ENCODE data around the gene ADK.
"Not testable (repeated sequence)": the region's sequence is repeated elsewhere in the genome, so short reads cannot be mapped to it uniquely, and the experiment has no call there.

The ADK gene

DNA sequence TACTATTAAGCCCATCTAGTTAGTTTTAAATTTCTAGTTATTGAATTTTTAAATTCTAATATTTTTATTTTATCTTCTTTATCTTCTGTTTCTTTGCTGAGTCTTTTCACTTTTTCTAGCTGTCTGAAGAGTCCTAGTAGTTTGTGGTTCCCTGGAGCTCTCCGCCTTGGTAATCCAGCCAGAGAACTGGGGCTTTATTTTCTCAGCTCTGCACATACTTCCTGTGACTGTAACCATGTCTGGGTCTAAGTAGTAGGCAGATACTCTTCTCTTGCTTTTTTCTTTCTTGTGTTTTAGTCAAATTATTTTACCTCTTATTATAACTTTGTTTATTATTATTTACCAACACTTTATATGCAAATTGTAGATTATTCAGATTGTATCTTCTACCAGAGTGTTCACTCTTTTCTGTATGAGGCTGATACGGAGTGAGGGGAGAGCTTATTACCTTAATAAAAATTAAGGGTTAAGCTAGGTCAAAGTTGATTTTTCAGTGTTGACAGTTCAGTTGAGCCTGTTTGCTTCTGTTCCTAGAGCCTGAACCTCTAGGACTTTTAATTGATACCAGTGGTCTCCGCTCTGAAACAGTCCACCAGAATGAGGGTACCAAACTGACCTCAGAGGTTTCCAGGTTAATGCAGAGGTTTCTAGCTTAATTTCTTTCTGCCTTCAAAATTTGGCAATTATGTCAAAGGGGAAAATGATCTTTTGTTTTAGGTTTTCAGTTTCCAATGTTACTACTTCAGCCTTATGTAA is 155.4 kb downstream of the ADK start:
- no peak for DNase-seq

DNA sequence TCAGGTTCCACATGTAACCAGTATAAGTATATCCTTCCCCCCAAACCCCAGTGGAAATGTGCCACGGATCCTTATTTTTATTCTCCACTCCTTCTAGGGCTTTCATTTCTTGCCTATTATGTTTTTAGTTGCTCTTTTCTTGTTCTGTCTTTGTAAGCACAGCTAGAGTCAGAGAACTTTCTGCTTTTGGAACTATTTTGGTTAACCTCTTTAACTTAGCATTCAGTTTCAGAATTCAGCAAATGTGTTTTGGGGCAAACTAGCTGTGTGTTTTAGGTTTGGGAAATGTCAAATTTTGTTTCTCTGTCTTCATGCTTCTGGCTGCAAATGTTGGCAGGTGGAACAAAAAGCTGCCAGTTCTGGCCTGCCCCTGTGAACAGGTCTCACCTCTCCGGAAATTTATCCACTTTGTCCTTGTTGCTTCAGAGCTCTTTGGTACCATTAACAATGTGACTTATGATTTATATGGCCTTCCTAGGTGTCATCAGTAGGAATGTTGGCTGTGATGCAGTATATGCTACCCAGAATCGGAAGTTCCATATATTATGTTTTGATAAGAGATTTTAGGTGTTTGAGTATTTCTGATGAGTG is 156.1 kb downstream of the ADK start:
- no peak for DNase-seq

DNA sequence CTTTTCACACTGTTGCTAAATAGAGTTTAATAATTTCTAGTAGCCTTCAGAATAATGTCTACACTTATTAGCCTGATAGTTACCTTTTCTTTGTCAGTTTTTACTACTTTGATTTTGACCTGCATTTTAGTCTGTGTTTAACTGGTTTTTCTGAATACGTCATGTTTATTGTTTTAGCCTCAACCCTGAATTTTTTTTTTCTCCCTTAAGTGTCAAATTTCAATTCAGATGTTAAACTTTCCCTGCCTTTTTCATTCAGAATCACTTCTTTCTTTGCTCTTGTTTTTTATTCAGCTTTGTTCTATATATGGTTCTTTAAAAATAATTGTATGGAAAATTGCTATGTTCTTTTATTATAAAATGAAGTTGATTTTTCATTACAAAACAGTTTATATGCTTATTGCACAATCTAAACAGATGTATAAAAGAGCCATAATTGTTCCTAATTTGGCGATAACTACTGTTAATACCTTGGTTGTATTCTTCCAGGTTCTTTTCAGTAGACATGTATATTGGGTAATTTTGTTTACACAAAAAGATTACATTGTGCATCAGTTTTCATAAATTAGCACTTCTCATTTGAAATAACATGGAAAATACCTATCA is 159.7 kb downstream of the ADK start:
- no peak for DNase-seq

DNA sequence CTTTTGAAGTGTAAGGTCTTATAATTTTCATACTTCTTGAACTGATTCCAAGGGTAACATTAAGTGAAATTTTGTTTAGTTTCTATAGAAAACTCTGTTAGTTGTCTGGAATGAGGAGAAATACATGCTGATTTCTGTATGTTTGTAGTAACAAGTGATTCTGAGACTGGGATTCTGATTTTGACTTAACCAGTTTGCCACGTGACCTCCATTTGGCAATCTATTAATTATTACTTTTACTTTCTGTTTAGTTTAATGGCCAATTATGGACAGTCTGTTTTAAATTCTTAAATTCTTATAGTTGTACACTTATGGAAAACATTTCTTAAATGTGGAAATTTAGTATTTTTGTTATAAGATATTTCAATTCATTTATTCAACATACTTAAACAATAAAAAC is 163.1 kb downstream of the ADK start:
- no peak for DNase-seq

DNA sequence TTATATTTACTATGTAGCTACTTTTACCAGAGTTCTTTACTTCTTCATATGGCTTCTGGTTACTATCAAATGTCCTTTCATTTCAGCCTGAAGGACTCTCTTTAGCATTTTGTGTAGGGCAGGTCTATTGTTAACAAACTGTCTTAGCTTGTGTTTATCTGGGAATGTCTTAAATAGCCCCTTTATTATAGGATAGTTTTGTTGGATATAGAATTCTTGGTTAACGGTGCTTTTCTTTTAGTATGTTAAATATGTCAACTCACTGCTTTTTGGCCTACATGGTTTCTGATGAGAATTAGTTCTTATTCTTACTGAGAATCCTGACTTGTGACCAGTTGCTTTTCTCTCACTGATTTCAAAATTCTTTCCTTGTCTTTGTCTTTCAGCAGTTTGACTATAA is 169.0 kb downstream of the ADK start:
- DNase-seq: no peak

DNA sequence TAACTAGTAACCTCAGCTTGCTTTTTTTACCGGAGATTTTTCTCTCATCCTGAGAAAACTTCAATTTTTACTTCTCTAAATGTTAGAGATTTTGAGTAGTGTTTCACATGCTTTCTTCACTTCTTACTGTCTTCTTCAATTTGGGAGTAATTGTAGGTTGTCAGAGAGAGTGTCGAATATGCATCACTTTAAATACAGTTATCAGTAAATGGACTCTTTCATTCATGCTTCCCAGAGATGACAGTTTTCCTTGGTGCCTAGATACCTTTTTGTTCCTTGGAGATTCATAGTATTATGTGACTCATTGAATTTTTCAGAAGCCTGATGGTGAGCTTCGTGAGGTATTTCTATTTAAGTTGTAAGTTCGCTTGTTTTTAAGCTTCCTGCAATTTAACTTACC is 169.7 kb downstream of the ADK start:
- no peak for DNase-seq

DNA sequence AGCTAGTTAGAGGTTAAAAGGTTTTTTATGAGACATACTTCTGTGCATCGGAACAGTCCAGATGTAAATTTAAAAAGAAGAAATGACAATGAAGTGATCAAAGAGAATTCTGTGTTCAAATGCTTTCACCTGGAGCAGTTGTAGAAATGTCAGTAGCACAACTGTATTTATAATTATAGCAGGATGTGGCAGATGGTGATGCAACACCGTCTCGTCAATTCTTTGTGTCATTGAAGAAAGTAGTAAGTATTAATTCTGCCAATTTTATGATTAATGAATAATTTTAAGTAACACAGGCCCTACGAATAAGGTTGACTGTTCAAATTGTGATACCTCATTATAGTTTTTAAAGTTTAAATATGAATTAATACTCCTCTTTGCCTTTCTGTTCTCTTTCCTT is 171.1 kb downstream of the ADK start:
- no peak for DNase-seq

DNA sequence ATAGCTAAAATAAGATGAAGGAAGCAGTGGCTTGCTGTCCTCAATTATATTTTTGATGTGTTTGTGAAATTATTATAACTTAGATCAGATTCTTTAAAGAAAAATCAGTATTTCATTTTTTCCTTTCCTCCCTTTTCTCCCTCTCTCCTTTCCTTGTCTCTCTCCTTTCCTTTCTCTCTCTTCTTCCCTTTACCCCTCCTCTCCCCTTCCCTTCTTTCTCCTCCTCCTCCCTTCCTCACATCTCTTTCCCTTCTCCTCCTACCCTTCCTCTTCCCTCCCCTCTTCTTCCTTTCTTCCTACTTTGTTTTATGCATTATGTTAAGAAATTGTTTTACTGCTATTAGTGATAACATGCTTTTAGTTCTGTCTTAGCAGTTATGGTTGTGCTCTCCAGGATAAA is 171.5 kb downstream of the ADK start:
- DNase-seq: no peak

DNA sequence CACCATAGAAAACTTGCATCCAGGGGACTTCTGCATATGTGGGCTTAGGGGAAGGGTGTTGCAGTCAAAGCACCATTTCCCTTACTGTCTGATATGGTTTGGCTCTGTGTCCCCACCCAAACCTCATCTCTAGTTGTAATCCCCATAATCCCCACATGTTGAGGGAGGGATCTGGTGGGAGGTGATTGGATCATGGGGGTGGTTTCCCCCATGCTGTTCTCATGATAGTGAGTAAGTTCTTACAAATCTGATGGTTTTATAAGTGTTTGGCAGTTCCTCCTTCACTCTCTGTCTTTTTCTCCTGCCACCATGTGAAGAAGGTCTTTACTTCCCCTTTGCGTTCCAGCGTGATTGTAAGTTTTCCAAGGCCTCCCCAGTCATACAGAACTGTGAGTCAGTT is 177.4 kb downstream of the ADK start:
- no peak for DNase-seq

DNA sequence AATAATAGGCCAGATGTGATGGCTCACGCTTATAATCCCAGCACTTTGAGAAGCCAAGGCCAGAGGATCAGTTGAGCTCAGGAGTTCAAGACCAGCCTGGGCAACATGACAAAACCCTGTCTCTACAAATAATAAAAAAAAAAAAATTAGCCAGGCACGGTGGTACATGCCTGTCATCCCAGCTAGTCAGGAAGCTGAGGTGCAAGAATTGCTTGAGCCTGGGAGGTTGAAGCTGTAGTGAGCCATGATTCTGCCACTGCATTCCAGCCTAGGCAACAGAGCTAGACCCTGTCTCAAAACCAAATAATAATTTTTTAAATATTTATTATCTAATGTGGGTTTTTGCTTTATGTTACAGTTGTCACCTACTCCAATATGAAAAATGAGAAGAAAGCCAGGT is 178.9 kb downstream of the ADK start:
- DNase-seq: no peak

DNA sequence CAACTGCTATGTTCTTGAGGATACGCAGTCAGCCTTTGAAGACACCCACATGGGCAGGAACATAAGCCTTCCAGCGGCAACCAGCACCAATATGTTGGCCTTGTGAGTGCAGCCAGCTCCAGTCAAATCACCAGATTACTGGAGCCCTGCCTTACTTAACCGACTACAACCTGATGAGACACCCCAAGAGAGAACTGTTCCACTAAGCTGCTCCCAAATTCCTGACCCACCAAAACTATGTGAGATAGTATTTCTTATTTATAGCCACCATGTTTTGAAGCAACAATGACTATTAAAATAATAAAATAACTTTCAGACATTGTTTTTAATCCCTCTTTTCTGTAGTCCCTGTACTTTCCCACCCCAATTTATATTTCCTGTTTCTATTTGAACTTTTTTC is 179.6 kb downstream of the ADK start:
- DNase-seq: no peak

DNA sequence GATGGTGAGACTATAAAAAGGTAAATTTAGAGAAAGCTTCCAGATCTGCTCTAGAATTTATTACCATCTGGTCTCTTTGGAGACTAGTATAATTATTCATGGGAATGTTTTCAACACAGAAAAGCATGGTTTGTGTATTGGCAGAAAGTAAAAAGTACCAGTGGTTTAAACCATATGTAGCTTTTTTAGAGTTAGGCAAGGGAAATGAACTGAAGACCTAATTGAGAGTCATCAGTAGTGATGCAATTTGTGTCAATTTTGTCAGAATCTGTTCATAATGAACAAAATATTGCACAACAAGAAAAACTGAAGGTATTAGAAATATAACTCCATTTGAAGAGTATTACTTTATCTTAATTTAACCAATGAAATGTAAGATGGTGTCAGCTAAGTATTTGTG is 181.4 kb downstream of the ADK start:
- no peak for DNase-seq

DNA sequence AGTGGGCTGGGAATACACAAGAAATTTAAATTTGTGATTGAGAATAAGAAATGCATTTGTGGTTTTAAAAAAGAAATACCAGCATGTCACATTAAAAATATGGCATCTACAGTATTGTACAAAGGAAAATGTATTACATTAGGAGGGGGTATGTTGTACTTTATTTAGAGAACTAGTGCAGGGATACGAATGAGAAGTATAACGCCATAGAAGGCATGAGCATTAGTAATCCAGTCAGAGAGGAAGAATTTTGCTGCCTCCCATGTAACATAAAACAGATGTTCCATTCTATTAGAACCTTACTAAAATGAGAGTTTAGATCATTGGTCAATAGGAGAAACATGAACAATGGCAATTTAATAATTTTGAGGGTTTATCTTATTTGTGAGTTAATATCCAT is 182.2 kb downstream of the ADK start:
- DNase-seq: no peak

DNA sequence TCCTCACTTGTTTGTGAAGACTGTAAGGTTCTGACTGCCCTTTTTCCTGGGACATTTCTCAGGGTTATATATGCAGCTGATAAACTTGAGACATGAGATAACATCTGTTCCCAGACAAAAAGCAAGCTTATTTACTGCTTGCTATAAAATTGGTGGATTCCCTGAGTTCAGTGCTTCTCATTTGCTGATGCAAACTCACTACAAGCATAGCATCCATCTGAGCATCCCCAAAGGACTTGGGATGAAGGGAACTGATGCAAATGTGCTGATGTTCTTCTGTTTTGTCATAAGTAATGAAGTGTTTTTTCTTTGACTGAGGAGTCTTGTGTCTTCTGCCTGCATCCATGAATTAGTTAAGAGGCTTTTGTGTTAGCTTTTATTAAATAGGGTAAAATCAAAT is 183.2 kb downstream of the ADK start:
- no peak for DNase-seq

DNA sequence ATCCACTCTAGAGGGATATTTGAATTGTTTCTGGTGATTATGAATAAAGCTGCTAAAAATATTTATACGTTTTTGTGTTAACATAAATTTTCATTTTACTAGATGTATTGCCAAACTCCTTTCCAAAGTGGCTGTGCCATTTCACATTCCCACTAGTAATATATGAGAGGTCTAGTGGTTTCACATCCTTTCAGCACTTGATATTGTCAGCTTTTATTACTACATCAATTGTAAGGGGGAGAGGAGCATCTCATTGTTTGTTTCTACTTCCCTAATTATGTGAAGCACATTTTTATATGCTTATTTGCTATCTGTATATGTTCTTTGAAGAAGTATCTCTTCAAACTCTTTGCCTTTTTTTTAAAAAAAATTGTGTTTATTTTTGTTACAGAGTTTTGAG is 184.5 kb downstream of the ADK start:
- DNase-seq: no peak

DNA sequence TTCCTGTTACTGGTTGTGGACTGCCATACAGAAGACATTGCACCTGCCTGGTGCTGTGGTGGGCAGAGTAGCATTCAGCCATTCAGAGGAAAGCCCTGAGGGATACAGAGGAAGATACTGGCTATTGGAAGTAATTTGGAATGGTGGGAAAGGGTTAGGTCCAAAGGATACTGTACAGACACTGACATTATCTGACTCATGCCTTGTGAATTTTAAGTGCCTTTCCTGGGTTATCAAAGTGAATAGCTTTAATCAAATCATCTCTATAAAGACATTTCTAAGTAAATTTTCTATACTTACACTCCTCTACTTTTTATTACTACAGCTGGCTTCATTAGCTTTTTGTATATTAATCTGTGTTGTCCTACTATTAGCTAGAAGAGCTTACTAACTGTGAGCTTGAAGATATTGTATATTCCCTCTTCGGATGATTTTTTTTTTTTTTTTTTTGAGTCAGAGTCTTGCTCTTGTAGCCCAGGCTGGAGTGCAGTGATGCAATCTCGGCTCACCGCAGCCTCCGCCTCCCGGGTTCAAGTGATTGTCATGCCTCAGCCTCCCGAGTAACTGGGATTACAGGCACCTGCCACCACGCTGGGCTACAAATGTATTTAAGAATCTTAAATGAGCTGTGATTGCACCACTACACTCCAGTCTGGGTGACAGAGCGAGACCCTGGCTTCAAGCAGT is 186.5 kb downstream of the ADK start:
- DNase-seq: no peak

DNA sequence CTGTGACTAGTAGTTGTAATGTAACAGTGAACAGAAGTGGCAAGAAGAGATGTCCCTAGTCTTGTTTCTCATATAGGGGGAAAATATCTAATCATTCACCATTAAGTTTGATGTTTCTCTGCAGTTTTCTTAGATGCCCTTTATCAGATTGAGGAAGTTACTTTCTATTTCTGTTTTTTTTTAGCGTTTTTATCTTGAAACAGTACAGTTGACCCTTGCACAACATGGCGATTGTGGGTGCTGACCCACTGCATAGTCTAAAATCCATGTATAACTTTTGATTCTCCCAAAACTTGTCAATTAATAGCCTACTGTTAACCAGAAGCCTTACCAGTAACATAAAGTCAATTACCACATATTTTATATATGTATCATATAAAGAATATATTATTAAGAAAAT is 192.0 kb downstream of the ADK start:
- DNase-seq: no peak

DNA sequence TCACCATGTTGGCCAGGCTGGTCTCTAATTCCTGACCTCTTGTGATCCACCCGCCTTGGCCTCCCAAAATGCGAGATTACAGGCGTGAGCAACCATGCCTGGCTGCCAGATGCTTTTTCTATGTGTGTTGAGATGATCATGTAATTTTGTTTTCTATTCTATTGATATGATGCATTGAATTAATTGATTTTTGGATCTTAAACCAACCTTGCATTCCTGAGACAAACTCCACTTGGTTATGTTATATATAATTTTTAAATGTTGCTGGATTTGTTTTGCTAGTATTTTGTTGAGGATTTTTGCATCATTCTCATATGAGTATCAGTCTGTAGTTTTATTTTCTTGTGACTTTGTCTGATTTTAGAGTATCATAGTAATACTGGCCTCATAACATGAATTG is 192.8 kb downstream of the ADK start:
- no peak for DNase-seq

DNA sequence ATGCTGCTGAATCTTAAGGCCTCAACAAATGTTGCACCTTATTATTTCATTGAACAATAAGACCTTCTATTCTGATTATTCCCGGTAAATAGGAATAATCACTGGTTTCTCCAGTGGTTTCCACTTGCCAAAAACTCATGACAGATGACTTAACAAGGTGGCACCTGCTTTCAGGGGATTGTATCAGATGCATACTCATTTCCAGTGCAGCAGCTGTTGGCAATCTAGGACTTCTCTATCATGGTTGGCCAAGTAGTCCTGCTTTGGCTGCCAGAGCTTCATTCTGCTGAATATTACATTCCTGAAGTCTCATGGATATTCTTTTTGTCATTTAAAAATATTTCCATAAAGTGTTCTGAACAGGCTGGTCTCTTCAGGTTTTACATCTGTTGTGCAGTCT is 193.3 kb downstream of the ADK start:
- DNase-seq: no peak

DNA sequence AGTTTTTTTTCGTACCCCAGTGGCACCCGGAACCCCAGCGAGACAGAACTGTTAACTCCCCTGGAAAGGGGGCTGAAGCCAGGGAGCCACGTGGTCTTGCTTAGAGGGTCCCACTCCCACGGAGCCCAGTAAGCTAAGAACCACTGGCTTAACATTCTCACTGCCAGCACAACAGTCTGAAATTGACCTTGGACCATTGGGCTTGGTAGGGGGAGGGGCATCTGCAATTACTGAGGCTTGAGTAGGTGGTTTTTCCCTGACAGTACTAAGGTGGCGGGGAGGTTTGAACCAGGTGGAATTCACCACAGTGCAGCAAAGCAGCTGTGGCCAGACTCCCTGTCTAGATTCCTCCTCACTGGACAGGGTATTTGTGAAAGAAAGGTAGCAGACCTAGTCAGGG is 196.5 kb downstream of the ADK start:
- DNase-seq: no peak

DNA sequence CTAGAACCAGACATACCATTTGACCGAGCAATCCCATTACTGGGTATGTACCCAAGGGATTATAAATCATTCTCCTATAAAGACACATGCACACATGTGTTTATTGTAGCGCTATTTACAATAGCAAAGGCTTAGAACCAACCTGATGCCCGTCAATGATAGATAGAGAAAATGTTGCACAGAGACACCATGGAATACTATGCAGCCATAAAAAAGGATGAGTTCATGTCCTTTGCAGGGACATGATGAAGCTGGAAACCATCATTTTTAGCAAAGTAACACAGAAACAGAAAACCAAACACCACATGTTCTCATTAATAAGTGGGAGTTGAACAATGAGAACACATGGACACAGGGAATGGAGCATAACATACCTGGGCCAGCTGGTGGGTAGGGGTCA is 202.0 kb downstream of the ADK start:
- DNase-seq: not testable (repeated sequence)

DNA sequence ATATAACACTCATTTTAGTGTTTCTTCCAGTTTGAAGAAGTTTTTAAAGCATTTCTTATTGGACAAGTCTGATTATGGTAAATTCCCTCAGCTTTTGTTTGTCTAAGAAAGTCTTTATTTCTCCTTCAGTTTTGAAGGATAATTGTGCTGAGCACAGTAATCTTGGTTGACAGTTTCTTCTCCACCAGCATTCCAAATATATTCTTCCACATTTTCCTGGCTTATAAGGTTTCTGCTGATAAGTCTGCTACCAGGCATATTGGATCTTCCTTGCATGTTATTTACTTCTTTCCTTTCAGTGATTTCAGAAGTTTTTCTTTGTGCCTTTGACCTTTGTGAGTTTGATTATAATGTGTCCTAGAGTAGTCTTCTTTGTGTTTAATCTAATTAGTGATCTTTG is 210.7 kb downstream of the ADK start:
- DNase-seq: no peak

DNA sequence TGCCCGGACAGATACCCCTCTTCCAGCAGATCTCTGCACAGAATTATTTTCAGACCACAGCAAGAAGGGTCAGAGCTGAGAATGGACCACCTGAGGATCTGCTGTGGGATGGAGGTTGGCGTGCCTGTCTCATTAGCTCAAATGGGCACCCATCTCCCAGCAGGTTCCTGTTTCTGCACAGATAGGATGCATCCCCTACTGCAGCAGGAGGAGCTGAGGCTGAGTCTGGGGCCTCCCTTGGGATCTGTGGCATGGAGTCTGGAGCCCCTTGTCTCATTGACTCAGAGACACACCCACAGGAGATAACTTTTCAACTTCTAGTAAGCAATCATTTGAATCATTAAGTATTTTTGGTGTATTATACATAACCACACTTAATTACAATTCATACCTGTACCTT is 212.7 kb downstream of the ADK start:
- DNase-seq: no peak

DNA sequence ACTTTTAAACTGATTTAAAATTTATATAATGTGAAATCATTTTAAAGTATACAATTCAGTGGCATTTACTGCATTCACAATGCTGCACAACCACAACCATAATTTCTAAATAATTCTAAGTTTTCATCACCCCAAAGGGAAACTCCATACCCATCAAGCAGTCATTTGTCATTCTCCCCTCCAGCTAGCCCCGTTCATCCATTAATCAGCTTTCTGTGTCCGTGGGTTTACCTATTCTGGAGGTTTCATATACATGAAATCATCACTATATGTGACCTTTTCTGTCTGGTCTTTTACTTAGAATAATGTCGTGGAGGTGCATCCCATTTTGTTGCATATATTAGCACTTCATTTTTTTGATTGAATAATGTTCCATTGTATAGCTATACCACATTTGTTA is 214.1 kb downstream of the ADK start:
- DNase-seq: no peak
